ENCODE measurements around the gene WDR48.

The WDR48 gene

DNA sequence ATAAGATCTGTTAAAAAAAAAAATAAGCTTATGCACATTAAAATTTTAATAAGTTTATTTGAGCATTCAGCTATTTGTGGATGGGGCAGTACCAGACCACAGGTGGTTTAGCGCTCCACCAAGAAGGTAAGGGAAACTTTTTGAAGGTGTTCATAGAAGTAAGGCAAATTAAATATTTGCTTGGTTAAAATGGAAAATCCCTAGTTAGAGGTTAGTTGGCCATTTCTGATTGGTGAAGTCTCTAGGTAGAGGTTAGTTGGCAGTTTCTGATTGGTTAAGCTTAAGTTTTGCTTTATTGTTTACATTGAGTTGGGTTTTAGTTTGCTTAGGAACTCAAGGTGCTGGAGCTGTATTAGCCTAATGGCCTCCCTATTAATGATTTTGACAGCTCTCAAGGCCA lies 30.8 kb upstream of the WDR48 start:
- TF ChIP-seq, protein P1, sequence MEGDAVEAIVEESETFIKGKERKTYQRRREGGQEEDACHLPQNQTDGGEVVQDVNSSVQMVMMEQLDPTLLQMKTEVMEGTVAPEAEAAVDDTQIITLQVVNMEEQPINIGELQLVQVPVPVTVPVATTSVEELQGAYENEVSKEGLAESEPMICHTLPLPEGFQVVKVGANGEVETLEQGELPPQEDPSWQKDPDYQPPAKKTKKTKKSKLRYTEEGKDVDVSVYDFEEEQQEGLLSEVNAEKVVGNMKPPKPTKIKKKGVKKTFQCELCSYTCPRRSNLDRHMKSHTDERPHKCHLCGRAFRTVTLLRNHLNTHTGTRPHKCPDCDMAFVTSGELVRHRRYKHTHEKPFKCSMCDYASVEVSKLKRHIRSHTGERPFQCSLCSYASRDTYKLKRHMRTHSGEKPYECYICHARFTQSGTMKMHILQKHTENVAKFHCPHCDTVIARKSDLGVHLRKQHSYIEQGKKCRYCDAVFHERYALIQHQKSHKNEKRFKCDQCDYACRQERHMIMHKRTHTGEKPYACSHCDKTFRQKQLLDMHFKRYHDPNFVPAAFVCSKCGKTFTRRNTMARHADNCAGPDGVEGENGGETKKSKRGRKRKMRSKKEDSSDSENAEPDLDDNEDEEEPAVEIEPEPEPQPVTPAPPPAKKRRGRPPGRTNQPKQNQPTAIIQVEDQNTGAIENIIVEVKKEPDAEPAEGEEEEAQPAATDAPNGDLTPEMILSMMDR (IDR thresholded peaks at IDR 0.05), result no peak

DNA sequence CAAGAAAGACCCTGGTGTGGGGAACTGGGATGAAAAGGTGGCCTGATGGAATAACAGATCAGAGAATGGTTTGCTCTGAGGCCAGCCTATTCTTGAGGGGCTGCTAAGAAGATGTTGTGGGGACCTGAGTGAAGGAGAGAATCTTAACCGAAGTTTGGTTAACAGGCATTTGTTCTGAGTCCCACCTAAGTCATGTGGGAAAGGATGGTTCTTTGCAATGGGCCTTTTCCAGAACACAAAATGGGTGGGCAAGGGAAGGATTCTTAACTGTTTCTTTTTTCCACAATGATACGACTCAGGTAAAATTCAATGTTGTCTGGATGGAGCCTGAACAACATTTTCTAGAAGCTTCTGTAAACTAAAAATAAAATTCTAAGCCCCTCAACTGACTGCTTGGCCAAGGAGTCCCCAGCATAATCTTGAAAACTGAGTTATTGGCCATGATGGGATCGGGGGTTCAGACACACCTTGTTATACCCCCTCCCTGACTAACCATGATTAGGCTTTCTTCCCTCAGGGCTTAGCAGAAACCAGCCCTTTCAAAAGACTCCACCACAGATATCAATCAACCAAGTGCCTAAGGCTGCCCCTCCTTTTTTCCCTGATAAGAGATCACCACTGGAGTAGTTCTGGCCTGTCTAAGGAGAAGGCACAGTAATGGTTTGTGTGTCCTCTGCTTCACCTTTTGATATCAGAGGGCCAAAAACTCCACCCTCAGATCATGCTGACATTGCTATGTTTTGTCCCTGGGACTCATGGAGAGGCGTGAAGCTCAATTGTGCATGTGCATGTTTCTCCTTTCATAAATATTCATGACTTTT lies 30.1 kb upstream of the WDR48 start:
- TF ChIP-seq, protein P1 (IDR thresholded peaks at IDR 0.05), result no peak

DNA sequence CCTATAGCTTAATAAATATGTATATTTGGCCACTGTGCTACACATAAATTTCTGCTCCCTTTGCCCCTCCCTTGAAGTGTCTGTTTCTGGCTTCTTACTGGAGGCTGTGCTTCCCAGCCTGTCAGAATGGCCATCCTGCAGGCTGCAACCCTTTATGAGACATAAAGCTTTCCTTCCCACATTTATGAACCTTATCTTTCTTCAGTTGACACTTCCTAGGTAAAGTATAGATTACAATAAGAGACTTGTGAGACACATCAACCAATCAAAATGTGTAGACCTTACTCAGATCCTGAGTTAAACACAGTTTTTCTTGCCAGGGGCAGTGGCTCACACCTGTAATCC lies 29.6 kb upstream of the WDR48 start:
- TF ChIP-seq, protein P1 (IDR thresholded peaks at IDR 0.05), result no peak

DNA sequence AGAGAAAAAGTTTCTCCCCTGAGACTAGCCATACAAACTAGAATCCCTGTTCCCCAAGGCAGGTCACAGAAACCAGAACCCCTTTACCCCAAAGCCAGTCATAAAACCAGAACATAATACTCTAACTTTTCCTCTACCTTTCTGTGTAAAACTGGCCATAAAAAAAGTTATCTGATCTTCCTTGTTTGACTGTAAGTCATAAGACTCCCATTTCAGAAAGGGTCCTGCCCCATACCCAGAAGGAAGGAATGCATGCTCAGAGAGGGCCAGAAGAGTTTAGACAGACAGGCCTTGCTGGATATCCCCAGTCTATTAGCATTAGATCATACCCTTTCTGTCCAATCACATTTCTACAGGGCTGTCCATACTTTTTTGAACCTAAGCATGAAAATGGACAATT lies 27.3 kb upstream of the WDR48 start:
- TF ChIP-seq, protein P1 (IDR thresholded peaks at IDR 0.05), result no peak

DNA sequence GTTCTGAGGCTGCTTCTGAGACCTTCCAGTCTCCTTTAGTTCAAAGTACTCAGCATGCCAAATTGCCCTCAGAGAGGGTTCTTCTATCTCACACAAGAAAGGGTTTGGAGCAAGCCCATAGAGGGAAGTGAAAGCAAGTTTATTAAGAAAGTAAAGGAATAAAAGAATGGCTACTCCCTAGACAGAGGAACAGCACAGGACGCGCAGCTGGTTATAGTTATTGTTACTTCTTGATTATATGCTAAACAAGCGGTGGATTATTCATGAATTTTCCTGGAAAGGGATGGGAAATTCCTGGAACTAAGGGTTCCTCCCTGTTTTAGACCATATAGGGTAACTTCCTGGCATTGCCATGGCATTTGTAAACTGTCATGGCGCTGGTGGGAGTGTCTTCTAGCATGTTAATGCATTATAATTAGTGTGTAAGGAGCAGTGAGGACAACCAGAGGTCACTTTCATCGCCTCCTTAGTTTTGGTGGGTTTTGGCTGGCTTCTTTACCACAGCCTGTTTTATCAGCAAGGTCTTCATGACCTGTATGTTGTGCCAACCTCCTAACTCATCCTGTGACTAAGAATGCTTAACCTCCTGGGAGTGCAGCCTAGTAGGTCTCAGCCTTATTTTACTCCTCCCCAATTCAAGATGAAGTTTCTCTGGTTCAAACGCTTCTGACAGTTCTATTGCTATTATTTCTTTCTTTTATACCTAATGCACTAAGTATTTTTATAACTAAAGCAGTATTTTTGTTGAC lies 26.4 kb upstream of the WDR48 start:
- TF ChIP-seq, protein P1 (IDR thresholded peaks at IDR 0.05), result no peak

DNA sequence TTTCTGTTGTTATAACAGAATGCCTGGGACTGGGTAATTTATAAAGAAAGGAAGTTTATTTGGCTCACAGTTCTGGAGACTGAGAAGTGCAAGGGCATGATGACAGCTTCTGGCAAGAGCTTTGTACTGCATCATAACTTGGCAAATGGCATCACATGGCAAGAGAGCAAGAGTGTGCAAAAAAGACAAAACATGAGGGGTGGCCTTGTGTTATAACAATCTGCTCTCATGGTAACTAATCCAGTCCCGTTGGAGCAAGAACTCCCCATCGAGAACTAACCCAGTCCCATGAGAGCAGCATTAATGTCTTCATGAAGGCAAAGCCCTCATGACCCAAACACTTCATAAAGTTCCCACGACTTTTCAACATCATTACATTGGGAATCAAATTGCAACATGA lies 23.3 kb upstream of the WDR48 start:
- TF ChIP-seq, protein P1 (IDR thresholded peaks at IDR 0.05), result no peak

DNA sequence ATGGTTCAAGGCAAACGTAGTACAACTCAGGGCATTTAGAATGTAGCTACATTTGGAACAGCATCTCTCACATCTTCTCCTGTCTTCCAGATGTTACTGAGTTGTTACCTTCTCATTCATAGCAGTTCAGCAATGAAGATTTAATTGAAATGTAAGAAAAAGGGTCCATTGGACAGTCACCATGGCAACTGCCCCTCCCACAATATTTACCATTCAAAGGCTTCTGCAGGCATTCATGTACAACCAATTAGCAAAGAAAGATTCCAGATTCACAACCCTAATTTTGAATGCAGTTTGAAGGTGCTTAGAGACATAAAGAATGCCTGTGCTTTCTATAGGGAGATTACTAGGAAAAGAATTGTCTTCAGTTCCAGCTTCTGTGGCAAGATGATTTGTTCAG lies 22.3 kb upstream of the WDR48 start:
- TF ChIP-seq, protein P1 (IDR thresholded peaks at IDR 0.05), result no peak

Data from LNCAP (cell line).